ENCODE results near the gene PLA2G12A.
"Not testable (repeated sequence)": the region's sequence is repeated elsewhere in the genome, so short reads cannot be mapped to it uniquely, and the experiment has no call there.

PLA2G12A gene

DNA sequence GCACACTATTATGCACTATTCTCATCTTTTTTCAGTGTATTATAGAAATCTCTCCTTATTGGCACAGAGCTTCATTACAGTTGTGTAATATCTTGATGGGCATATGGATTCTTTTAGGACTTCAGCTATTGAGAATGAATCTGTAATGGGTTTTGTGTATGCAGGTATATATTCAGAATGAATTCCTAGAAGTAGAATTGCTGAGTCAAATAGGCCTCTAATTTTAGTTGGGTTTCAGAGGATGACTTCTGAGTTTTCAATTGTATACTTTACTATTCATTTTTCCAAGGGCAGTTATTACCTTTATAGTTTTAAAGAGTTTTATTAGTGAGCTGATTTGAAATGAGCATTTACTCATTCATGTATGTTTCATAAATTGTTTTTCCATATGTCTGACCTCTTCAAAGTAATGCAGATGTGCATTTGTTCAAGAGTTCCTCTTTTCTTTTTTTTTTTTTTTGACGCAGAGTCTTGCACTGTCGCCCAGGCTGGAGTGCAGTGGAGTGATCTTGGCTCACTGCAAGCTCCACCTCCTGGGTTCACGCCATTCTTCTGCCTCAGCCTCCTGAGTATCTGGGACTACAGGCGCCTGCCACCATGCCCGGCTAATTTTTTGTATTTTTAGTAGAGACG lies 46.1 kb downstream of the PLA2G12A start:
- no peak overlapping the region for H3K4me2 ChIP-seq
- no peak overlapping the region for H3K27ac ChIP-seq
- no peak overlapping the region for H3K4me3 ChIP-seq
- no peaks in the 10 kb centered on the region for H3K27me3 ChIP-seq
- no peak overlapping the region for H3K9ac ChIP-seq
- H3K36me3 ChIP-seq, result peaks cover 23% of the 10 kb centered on the region
- H4K20me1 ChIP-seq, result no peaks in the 10 kb centered on the region
- no peaks in the 10 kb centered on the region for H3K4me1 ChIP-seq
- peaks cover 18% of the 10 kb centered on the region for H3K9me3 ChIP-seq
- TF ChIP-seq Cebpa-rat (IDR thresholded peaks at IDR 0.05), result no peak

DNA sequence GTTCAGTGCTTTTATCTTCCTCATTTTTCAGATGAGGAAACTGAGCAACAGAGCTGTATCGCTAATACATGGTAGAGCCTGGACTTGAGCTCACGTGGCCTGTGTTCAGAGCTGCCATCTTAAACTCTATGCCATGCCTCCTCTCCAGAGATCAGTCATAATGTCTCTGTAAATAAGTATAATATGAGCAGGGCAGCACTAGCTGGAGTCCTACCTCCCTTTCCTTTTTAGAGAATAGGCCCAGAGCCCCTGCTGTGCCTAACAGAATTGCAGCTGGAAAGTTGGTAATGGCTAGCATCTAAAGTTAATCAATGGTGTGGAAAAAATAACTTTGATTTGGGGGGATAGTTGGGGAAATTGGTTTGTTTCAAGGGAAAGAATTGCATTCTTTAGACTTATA lies 47.0 kb downstream of the PLA2G12A start:
- Histone ChIP-seq H3K27ac (no peak overlapping the region), H3K4me2 (no peak overlapping the region)
- TF ChIP-seq Cebpa-rat (IDR thresholded peaks at IDR 0.05), result no peak

DNA sequence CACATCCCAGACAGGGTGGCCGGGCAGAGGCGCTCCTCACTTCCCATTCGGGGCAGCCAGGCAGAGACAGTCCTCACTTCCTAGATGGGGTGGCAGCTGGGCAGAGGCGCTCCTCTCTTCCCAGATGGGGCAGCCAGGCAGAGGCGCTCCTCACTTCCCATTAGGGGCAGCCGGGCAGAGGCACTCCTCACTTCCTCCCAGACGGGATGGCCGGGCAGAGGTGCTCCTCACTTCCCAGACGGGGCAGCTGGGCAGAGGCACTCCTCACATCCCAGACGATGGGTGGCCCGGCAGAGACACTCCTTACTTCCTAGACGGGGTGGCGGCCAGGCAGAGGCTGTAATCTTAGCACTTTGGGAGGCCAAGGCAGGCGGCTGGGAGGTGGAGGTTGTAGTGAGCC lies 50.9 kb downstream of the PLA2G12A start:
- H3K9ac ChIP-seq, H3K4me1 ChIP-seq, H3K27ac ChIP-seq, H3K27me3 ChIP-seq, H4K20me1 ChIP-seq, H3K4me2 ChIP-seq: not testable (repeated sequence)
- peaks cover 28% of the 10 kb centered on the region for H3K9me3 ChIP-seq
- H3K4me3 ChIP-seq, result 0 out of 2 replicates have a peak overlapping the region, but pooled peaks have one; percentile 18
- H3K36me3 ChIP-seq, result peaks cover 14% of the 10 kb centered on the region

More for the DNA sequence above, 47.0 kb downstream of the PLA2G12A start:
- no peak overlapping the region for H3K4me3 ChIP-seq
- H3K9me3 ChIP-seq, result peaks cover 25% of the 10 kb centered on the region
- no peaks in the 10 kb centered on the region for H3K4me1 ChIP-seq
- H3K36me3 ChIP-seq, result peaks cover 28% of the 10 kb centered on the region
- H3K27me3 ChIP-seq, result no peaks in the 10 kb centered on the region
- H4K20me1 ChIP-seq, result no peaks in the 10 kb centered on the region
- no peak overlapping the region for H3K9ac ChIP-seq

DNA sequence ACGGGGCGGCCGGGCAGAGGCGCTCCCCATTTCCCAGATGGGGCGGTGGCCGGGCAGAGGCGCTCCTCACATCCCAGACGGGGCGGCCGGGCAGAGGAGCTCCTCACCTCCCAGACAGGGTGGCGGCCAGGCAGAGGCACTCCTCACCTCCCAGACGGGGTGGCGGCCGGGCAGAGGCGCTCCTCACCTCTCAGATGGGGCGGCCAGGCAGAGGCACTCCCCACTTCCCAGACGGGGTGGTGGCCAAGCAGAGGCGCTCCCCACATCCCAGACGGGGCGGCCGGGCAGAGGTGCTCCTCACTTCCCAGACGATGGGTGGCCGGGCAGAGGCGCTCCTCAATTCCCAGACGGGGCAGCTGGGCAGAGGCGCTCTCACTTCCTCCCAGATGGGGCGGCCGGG lies 51.4 kb downstream of the PLA2G12A start:
- H3K4me3 ChIP-seq, result 0 out of 2 replicates have a peak overlapping the region, but pooled peaks have one; percentile 18
- H3K9ac ChIP-seq, H3K27ac ChIP-seq, H3K4me1 ChIP-seq, H3K27me3 ChIP-seq, H3K4me2 ChIP-seq, H4K20me1 ChIP-seq: not testable (repeated sequence)
- peaks cover 14% of the 10 kb centered on the region for H3K36me3 ChIP-seq
- peaks cover 28% of the 10 kb centered on the region for H3K9me3 ChIP-seq

DNA sequence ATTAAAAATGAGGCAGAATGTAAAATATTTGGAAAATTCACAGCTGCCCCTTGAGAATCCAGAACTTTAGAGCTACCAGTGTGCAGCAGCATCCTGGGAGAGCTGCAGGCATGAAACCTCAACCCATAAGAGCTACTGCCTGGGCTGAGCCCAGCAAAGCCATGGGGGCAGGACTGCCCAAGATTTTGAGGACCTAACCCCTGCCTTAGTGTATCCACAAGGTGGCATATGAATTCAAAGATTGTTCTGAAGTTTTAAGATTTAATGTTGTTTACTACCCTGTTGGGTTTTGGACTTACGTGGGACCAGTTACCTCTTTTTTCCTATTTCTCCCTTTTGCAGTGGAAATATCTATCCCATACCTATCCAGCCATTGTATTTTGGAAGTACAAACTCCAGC lies 53.0 kb downstream of the PLA2G12A start:
- H3K4me3 ChIP-seq, result no peak overlapping the region
- H3K4me1 ChIP-seq, result no peaks in the 10 kb centered on the region
- peaks cover 14% of the 10 kb centered on the region for H3K36me3 ChIP-seq
- no peaks in the 10 kb centered on the region for H3K27me3 ChIP-seq
- peaks cover 28% of the 10 kb centered on the region for H3K9me3 ChIP-seq
- H3K9ac ChIP-seq, result no peak overlapping the region
- no peak overlapping the region for H3K27ac ChIP-seq
- H4K20me1 ChIP-seq, result no peaks in the 10 kb centered on the region
- TF ChIP-seq Cebpa-rat (IDR thresholded peaks at IDR 0.05), result no peak
- H3K4me2 ChIP-seq, result no peak overlapping the region

DNA sequence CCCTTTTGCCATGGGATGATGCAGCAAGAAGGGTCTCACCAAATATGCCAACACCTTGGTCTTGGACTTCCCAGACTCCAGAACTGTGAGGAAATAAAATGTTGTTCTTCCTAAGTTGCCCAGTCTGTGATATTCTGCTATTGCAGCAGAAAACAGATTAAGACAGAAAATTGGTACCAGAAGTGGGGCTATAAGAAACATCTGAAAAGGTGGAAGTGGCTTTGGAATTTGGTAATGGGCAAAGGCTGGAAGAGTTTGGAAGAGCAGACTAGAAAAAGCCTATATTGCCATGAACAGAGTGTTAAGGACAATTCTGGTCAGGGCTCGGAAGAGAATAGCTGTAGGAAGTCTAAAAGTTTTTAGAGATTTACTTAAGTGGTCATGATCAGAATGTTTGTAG lies 54.0 kb downstream of the PLA2G12A start:
- H3K4me2 ChIP-seq, result no peak overlapping the region
- TF ChIP-seq Cebpa-rat (IDR thresholded peaks at IDR 0.05), result no peak
- H4K20me1 ChIP-seq, result no peaks in the 10 kb centered on the region
- H3K9me3 ChIP-seq, result peaks cover 37% of the 10 kb centered on the region
- H3K4me1 ChIP-seq, result no peaks in the 10 kb centered on the region
- no peak overlapping the region for H3K27ac ChIP-seq
- no peak overlapping the region for H3K4me3 ChIP-seq
- H3K36me3 ChIP-seq, result peaks cover 9% of the 10 kb centered on the region
- H3K9ac ChIP-seq, result no peak overlapping the region
- no peaks in the 10 kb centered on the region for H3K27me3 ChIP-seq

DNA sequence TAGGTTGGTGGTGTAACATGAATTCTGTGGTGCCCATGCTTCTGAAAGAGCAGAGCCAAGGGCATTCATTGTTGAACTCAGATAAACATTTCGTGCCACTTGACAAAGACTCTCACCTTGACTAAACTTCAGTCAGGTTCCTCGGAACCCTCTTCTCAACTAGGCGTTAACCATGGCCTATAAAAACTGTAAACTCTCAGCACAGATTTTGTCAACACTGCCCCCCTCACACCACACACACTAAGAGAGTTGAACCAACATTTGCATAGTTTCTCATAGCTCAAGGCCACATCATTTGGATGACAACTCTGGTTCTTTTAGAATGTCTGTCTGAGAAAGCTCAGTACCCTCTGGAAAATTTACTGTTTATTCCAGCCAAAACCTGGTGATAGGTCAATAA lies 54.7 kb downstream of the PLA2G12A start:
- Histone ChIP-seq H3K36me3 (peaks cover 15% of the 10 kb centered on the region), H3K4me1 (no peaks in the 10 kb centered on the region), H3K4me2 (no peak overlapping the region), H3K9ac (no peak overlapping the region), H4K20me1 (no peaks in the 10 kb centered on the region), H3K9me3 (peaks cover 40% of the 10 kb centered on the region), H3K27me3 (no peaks in the 10 kb centered on the region), H3K27ac (no peak overlapping the region), H3K4me3 (no peak overlapping the region)
- no peak for TF ChIP-seq Cebpa-rat (IDR thresholded peaks at IDR 0.05)

DNA sequence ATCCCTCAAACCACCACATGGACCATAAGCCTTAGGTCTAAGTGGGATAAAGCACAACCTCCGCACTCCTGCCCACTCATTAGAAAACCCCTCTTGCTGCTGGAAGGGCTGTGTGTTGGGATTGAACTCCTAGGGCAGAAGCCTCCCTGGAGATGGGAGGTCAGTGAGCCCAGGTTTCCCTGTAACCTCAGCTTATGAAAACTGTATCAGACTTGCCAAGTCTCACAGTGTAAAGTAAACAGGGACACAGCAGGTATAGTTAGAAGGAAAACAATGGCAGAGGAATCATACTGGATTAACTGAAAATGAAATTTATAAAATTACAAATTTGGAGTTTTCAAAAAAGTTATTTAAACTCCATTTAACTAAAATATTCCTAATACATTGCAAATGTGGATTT lies 56.6 kb downstream of the PLA2G12A start:
- no peaks in the 10 kb centered on the region for H3K27me3 ChIP-seq
- peaks cover 22% of the 10 kb centered on the region for H3K9me3 ChIP-seq
- no peak overlapping the region for H3K9ac ChIP-seq
- no peaks in the 10 kb centered on the region for H4K20me1 ChIP-seq
- H3K4me2 ChIP-seq, result no peak overlapping the region
- H3K4me3 ChIP-seq, result no peak overlapping the region
- peaks cover 7% of the 10 kb centered on the region for H3K36me3 ChIP-seq
- no peaks in the 10 kb centered on the region for H3K4me1 ChIP-seq
- H3K27ac ChIP-seq, result no peak overlapping the region
- TF ChIP-seq Cebpa-rat (IDR thresholded peaks at IDR 0.05), result no peak

DNA sequence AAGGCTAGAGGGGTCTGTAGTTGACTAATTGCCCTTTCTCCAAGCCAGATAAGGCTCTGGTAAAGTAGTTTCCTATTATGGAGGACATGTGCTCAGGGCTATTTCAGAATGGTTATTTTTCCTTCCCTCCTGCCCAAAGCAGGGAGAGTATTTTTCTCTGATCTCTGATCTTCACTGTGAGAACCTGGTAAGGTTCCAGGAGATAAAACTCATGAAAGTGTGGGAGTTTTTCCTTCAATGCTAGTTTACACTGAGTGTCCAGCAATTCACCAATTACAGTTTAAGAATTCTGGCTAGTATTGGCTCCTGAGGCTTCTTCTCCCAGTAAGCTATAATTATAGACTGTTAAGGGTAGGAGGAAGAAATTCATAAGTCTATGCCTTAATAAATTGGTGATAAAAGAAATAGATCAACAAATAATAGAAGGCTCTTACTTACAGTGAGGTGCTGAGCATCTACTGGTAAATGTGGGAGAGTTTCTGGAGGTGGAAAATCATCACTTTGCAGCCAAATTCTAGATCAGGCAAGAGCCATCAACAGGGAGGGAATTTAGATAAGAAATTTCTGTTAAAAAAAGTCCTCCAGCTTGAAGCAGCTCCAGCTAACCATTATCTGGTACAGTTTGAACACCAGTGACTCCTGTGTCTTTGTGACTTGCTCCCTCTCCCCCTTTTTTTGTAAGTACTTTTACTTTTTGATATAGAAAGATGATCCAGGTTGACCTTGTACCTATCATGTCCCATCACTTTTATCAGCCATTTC lies 57.5 kb downstream of the PLA2G12A start:
- Histone ChIP-seq H3K4me1 (no peaks in the 10 kb centered on the region), H4K20me1 (no peaks in the 10 kb centered on the region), H3K36me3 (peaks cover 6% of the 10 kb centered on the region; the same call in 1 of the 2 replicates), H3K9ac (no peak overlapping the region), H3K4me2 (no peak overlapping the region), H3K4me3 (no peak overlapping the region), H3K27ac (no peak overlapping the region), H3K9me3 (peaks cover 17% of the 10 kb centered on the region), H3K27me3 (no peaks in the 10 kb centered on the region)
- TF ChIP-seq Cebpa-rat (IDR thresholded peaks at IDR 0.05), result no peak

DNA sequence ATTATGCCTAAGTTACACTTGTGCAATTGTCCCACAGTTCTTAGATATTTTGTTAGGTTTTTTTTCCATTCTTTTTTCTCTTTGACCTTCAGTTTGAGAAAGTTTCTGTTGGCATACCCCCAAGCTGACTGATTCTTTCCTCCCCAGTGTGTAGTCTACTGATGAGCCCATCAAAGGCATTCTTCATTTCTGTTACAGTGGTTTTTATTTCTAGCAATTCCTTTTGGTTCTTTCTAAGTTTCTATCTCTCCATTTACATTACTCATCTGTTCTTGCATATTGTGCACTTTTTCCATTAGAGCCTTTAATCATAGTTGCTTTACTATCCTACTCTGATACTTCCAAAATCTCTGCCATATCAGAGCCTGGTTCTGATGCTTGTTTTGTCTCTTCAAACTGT lies 58.5 kb downstream of the PLA2G12A start:
- TF ChIP-seq Cebpa-rat (IDR thresholded peaks at IDR 0.05), result no peak
- Histone ChIP-seq H3K4me1 (no peaks in the 10 kb centered on the region), H3K4me2 (no peak overlapping the region), H3K27ac (no peak overlapping the region), H3K9me3 (peaks cover 17% of the 10 kb centered on the region), H4K20me1 (no peaks in the 10 kb centered on the region), H3K27me3 (no peaks in the 10 kb centered on the region), H3K4me3 (no peak overlapping the region), H3K36me3 (peaks cover 6% of the 10 kb centered on the region; the same call in 1 of the 2 replicates), H3K9ac (no peak overlapping the region)

Measured in BLaER1 (cell line).